ENCODE results near the gene ZNF460. TPM values are rescaled to one million over a fixed set of nuclear protein-coding genes. Genes with fewer than 3 reads are reported as not detected.

Gene ZNF460
- total RNA-seq, 1 donor from 2014 or later, result 30.3 TPM

DNA sequence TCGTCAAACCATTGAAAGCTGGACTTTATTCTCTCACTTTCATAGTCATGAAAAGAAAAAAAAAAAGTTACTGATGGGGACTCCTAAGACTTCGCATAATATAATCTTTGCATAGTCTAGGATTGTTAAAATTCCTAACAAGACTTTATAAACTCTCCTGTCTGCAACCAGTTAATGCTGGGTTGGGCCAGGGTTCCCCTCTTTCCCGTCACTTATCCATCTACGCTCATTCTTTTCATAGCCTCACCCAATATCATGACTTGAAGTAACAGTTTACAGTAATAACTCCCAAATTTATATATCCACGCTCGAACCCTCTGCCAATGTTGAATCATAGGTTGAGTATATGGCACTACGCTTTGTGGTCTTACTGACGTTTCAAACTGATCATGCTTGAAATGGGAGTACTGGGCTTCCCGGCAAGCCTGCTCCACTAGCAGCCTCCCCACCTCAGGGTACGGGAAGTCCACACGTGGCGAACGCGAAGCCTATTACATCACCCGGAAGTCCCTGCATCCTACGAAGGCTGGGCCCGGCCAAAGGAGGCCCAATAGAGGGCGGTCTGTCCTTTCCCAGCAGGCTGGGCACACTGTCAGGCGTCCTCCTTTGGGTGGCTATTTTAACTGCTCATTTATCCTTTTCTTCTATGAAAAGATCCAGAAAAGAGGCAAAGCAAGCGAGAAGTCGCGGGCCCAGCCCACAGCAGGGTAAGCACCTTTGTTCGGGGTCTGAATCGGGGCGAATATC is 694 bp upstream of the ZNF460 start:
- peak; percentile 74 for DNase-seq (ENCODE audit: low read depth)
- H3K4me3 ChIP-seq (ENCODE audit: low read depth, low read length), result peak overlapping the region; percentile 99
- TF ChIP-seq CTCF (conservative IDR thresholded peaks at IDR 0.05; ENCODE audit: low read depth, low read length), result peak; percentile 48

- H3K4me3 ChIP-seq (ENCODE audit: low read depth, low read length), result peak overlapping the region; percentile 99
- no peak for DNase-seq (ENCODE audit: low read depth)
- no peak for TF ChIP-seq CTCF (conservative IDR thresholded peaks at IDR 0.05; ENCODE audit: low read depth, low read length)
These were observed 696 bp downstream of the ZNF460 start for GRCh38 chr19:57280962-57281400.

DNA sequence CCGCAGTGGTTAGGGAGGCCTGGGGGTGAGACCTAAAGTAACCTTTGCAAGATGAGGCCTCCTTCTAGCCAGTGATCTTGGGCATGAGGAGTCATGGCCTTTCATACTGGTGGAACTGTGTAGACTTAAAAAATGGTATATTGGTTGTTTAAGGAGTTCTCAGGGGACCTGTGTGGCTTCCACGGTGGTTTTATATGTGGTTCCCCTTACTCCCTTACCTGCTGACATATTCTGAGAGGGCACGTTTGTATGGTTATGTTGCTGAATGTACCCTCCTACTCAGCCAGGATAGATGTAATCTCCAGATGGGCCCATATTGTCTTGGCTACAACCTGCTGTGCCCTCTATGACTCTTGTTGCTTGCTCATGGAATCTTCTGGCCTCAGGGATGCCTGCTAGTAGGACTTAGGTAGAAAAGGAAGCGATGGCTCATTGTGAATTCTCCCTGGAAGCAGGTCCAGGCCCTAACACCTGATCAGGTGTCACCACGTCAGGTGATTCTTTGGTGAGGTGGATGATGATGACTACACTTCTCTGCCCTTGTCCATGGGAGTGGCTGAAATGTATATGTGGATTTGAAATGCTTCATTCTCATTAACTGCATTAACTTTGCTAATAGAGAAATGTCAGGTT is 1.8 kb downstream of the ZNF460 start:
- no peak for DNase-seq (ENCODE audit: low read depth)
- TF ChIP-seq CTCF (conservative IDR thresholded peaks at IDR 0.05; ENCODE audit: low read depth, low read length), result no peak
- H3K4me3 ChIP-seq (ENCODE audit: low read depth, low read length), result peak overlapping the region; percentile 99

GRCh38 chr19:57288373-57288772 is 8.1 kb downstream of the ZNF460 start:
- no peak for DNase-seq (ENCODE audit: low read depth)
- no peak for TF ChIP-seq CTCF (conservative IDR thresholded peaks at IDR 0.05; ENCODE audit: low read depth, low read length)
- H3K4me3 ChIP-seq (ENCODE audit: low read depth, low read length), result no peak overlapping the region

DNA sequence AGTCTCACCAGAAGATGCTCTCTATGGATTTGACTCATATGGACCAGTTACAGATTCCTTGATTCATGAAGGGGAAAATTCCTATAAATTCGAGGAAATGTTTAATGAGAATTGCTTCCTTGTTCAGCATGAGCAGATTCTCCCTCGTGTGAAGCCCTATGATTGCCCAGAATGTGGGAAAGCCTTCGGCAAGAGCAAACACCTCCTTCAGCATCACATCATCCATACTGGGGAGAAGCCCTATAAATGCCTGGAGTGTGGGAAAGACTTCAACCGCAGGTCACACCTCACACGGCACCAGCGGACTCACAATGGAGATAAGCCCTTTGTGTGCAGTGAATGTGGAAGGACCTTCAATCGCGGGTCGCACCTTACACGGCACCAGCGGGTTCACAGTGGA is 10.7 kb downstream of the ZNF460 start:
- no peak for TF ChIP-seq CTCF (conservative IDR thresholded peaks at IDR 0.05; ENCODE audit: low read depth, low read length)
- no peak overlapping the region for H3K4me3 ChIP-seq (ENCODE audit: low read depth, low read length)

GRCh38 chr19:57292547-57292946 is 12.3 kb downstream of the ZNF460 start:
- no peak for DNase-seq (ENCODE audit: low read depth)
- no peak for TF ChIP-seq CTCF (conservative IDR thresholded peaks at IDR 0.05; ENCODE audit: low read depth, low read length)
- H3K4me3 ChIP-seq (ENCODE audit: low read depth, low read length), result no peak overlapping the region

More for the DNA sequence above, 10.7 kb downstream of the ZNF460 start:
- DNase-seq (ENCODE audit: low read depth), result no peak
